Hepatocyte (in vitro differentiated cells): ENCODE results near the gene SCO1.

Source experiments
- CTCF ChIP-seq: fragments of 200-600 bp; sonication (generic); IDR thresholded peaks from 2 replicates; pipeline ENCODE4 v1.5.1; 2016; ENCODE audit warnings: antibody characterized with exemption, mild to moderate bottlenecking; ENCODE audit not compliant: poor library complexity
- EZH2 ChIP-seq: fragments of 200-600 bp; sonication (generic); IDR thresholded peaks from 2 replicates; pipeline ENCODE4 v1.6.1; 2016; ENCODE audit warnings: antibody characterized with exemption, mild to moderate bottlenecking, borderline replicate concordance
- EZH2phosphoT487 ChIP-seq: fragments of 200-600 bp; sonication (generic); IDR thresholded peaks from one replicate; pipeline ENCODE4 v1.6.1; 2018; ENCODE audit warnings: antibody characterized with exemption, mild to moderate bottlenecking, low read depth, moderate library complexity; ENCODE audit not compliant: unreplicated experiment, severe bottlenecking

- TF ChIP-seq CTCF: no peak
- TF ChIP-seq EZH2: no peak
- no peak for TF ChIP-seq EZH2phosphoT487
These were observed 924 bp upstream of the SCO1 start for GRCh38 chr17:10698096-10698818.
